HCEC 1CT (cell line): ENCODE measurements around the gene DNAJB1.

ENCODE experiments used
- DNase-seq: peaks from one replicate; pipeline ENCODE4 v3.0.0-alpha.2; 2017

Gene DNAJB1

DNA sequence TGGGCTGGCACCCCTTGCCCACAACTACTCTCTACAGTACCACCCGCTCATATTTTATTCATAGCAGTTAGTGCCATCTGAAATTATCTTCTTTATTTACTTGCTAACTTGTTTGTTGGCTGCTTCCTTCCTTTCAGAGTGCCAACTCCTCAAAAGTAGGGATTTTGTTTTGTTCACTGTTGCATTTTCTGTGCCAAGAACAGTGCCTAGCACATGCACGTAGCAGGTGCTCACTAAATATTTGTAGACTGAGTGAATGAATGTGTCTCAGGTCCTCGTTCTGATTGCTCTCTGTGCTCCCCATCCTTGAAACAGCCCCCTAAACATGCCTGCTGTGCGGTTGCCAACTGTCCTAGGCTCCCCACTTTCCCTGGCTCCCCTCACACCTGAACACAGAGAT, 23.8 kb downstream of the DNAJB1 start:
- DNase-seq: no peak

DNA sequence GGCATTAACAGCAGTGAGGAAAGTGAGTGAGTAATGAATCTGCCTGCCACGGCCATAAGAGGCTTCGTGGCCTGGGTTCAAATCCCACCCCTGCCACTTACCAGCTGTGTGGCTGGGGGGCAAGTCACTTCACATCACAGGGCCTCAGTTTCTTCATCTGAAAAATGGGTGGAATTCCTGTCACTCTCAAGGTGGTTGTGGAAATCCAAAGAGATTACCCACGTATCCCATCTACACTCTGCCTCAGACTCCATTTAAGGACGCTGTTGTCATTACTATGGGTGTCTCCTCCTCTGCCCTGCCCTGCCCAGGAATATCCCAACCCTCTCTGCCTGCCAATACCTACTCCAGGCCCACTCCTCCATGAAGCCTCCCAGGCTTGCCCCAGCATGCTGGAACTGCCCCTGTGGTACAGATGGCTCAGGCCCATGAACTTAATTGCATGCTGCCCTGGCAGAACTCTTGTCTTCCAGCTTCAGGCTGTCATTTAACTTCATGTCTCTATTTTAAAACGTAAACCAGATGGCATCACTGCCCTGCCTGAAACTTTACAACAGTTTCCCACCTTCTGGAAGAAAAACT, 25.4 kb downstream of the DNAJB1 start:
- no peak for DNase-seq

- peak; percentile 42 for DNase-seq
These were observed 30.6 kb downstream of the DNAJB1 start for GRCh38 chr19:14487370-14488125.

GRCh38 chr19:14482172-14482941, 35.8 kb downstream of the DNAJB1 start:
- DNase-seq: no peak

DNA sequence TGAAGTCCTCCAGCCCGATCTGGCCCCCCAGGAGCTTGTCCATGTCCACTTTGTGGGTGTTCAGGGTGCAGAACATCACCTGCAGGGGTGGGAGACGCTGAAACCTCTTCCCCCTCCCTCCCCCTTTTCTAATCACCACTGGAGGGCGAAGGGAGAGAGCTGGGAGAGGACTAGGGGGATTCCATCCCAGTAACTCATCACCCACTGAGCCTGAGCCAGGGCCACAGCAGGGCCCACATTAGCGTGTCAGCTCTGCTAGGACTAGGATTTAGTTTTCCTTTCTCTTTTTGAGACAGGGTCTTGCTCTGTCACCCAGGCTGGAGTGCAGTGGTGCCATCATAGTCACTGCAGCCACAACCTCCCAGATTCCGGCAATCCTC, 37.5 kb downstream of the DNAJB1 start:
- no peak for DNase-seq

GRCh38 chr19:14479975-14480699, 38.1 kb downstream of the DNAJB1 start:
- DNase-seq: no peak

GRCh38 chr19:14479309-14479974, 38.8 kb downstream of the DNAJB1 start:
- no peak for DNase-seq

- no peak for DNase-seq
These were observed 40.1 kb downstream of the DNAJB1 start for GRCh38 chr19:14478113-14478545.

DNA sequence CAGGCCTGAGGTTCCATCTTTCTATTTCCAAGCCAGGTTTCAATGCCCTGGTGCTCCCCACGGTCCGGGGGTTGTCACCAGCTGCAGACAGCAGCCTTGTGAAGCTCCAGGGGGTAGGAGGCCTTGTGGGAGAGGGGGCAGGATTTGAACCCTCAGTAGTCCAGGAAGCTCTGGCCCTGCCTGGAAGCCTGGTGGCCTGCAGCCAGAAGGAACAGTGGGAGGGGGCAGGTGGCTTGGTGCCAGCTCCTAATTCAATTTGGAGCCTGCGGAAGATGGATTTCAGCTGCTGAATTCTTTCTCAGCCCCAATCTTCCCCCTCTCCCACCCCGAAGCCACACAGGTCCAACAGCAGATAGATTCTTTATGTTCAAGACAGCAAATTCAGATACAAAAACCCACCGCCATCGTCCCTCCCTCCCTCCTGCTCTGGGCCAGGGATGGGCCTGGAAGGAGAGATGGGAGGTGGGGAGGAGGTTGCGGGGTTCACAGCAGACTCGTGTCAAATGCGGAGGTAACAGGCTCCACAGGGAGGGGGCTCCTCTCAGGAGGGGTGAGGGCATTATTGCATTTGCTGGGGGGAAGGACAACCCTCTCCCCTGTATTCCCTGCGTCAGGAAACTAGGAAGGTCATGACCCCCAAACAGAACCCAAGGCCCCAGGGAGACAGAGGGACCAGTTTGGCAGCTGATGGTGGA, 40.6 kb downstream of the DNAJB1 start:
- no peak for DNase-seq

DNA sequence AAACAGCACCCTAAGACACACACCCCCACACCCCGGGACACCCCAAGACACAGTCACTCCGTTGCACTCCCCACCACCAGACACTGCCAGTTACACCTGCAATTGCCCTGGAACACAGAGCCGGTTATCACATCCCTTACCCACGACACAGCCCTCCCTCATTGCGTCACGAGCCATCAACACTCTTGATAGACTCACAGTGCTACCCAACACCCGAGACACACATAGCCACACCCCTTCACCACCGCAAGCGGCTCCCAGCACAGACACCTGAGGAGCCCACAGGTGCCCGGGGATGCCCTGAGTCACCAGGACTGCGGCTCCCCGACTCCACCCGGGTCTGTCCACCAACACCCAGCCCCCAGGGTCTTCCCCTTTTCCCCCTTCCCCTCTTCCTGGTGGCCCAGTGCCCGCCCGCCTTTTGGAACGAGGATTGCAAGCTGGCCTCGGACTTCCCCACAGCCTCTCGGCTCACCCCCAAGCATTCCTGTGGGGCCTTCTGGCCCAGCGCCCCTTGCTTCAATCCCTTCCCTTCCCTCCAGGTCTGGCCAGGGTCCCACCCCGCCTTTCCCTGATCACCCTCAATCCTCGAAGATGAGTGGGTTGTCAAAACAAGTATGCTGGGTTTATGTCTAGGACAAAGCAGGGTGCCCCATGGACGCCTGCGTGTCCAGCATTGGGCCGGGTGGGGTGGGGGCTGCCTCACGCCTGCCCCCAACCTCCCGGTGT, 41.4 kb downstream of the DNAJB1 start:
- DNase-seq: peak; percentile 53

- DNase-seq: no peak
These were observed 41.9 kb downstream of the DNAJB1 start for GRCh38 chr19:14476327-14476672.

DNA sequence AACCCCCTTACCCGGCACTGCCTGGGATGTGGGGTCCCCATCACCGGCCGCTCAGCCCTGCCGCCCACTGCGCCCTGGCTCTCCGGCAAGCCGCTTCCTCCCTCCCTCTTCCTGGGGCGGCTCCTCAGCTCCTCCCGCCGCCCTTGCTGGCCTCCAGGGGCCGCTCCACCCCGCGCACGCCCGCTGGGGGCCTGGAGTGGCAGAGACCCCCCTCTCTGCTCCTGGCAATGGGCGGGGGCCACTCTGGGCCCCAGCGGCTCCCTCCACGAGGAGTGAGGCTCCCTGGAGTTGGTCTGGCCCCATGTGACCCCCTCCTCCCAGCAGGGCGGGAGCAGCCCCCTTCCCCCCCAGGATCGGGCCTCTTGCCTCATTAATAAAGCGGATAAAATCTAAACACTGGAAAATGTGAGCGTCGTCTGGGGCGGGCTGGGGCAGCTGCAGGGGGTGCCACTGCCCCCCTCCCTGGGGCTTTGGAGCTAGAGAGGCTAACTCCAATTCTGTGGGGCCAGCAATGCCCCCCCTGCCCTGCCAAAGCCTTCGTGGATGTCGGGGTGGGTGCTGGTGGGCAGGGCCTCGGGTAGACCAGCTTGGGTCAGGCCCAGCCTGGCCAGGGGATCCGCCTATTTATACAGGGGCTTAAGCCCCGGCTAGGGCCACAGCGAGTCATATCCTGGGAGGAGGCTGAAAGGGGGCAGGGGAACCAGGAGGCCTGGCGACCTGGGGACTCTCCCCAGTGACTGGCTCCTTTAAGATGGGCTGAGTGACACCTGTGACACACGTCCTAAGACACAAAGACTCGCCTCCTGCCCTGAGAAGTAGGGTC, 42.7 kb downstream of the DNAJB1 start, which contains the start of gene PTGER1:
PTGER1 (minus strand) TSS at position 104 of the 823 bp plus-strand sequence. CDS start 1,034 bp downstream, outside the sequence.
- no peak for DNase-seq

GRCh38 chr19:14474827-14475226, 43.4 kb downstream of the DNAJB1 start:
- no peak for DNase-seq

DNA sequence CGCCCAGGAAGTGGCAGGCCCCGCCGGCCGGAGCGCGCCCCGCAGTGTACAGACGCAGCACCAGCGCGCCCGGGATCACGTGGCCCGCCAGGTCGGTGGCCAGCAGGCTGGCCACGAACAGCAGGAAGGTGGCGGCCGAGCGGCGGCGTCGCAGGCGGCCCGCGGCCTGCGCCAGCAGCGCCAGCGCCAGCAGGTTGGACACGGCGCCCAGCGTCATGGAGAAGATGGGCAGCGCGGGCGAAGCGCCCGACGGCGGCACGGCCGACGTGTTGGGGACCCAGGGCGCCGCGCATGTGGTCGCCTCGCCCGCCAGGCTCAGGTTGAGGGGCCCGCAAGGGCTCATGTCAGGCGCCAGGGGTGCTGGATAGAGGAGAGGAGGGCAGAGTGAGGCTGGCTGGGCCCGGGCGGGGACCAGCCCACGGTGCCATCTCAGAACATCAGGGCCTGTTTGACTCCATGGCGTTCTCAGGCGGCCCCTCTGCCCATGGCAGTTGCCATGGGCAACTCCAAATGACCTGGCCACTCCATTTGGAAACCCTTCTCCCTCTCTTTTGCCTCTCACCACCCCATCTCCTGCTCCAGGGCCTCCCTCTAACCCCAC, 44.1 kb downstream of the DNAJB1 start:
- no peak for DNase-seq

- DNase-seq: no peak
These were observed 44.9 kb downstream of the DNAJB1 start for GRCh38 chr19:14473073-14473977.

- no peak for DNase-seq
These were observed 45.8 kb downstream of the DNAJB1 start for GRCh38 chr19:14472202-14472938.

- no peak for DNase-seq
These were observed 46.6 kb downstream of the DNAJB1 start for GRCh38 chr19:14471436-14472187.
